GM18520 (cell line): ENCODE measurements around the gene CWF19L2.
"Not testable (repeated sequence)": the region's sequence is repeated elsewhere in the genome, so short reads cannot be mapped to it uniquely, and the experiment has no call there.

Experiments
- ATAC-seq: cut with Tn5 transposase; IDR thresholded peaks from one replicate; pipeline ENCODE4 v1.9.1; 2021; ENCODE audit not compliant: unreplicated experiment

The CWF19L2 gene

DNA sequence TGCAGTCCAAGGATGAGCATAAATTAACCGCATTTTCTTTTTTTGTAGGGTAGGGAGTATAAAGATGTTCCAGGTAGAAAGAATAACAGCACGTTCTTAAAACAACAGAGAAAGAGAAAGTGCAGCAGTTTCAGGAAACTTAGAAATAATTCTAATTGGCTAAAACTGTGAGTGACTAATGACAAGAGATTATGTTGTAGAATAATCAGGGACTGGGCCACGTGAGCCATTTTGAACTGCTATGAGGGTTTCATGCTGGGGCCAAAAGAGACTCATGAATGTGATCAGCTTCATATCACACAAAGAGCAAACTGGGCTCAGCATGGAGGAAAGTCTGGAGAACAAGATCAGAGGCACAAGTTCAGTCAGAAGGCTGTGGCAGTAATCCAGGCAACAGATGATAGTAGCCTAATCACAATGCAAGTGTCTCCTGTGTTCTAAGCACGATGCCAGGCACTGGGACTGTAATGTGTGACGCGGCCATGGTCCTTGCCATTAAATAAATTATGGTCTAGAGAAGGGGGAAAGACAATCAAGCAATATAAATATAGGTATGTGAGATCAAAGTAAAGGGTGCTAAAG, 17.9 kb downstream of the CWF19L2 start:
- no peak for ATAC-seq

DNA sequence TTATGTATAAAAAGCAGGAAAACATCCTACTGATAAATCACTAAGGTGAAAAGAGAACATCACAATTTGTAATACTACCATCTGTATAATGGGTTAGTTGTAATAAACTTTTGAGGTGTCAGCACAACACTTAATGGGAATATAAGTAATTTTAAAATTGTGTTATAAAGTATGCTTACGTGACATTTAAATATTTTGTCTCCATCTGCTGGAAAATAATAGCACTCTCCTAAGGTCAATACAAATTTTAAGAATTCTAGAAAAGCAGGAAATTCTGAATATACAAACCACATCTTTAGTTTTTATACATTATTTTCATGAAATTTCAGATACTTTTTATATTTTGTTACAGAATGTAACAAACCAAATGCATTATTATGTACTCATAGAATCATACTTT, 19.5 kb downstream of the CWF19L2 start:
- ATAC-seq = no peak

DNA sequence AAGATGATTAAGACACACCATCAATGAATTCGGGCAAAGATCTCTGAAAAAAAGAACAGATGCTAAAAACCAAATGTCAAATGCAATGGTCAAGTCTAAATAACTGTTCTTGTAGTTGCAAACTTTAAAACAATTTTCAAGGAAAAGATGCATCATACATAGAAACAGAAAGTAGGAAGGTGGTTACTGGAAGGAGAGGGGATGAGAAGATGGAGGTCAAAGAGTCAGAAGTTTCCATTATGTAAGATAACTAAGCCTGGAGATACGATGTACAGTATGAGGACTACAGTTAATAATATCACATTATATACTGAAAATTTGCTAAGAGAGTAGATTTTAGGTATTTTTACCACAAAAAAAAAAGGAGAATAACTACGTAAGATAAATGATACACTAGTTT, 27.1 kb downstream of the CWF19L2 start:
- ATAC-seq = no peak

DNA sequence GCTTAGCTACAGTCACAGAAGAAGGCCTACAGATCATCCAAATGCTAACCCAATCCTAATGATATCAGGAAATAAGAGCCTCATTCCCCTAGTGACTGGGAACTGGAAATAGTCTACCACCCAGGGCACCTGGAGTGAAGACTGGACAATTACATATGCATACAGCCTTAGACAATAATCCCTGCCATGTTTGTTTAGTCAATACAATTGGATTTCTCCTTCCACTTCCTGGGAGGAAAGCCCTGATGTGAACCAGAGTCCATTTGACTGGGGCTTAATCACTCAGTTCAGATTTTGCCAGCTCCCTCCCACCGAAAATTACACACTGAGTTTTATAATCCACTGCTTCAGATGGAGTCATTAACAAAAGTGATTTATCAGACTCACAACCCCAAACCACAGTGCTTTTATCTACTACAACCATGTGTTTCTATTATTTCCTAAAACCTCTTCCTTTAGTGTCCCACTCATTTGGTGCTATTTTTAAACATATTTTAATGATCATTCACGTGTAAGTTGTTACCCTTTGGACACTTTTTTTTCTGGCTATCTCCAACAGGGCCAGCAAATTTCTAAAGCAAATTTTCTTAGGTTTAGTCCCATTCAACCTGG, 29.9 kb downstream of the CWF19L2 start:
- ATAC-seq = no peak

DNA sequence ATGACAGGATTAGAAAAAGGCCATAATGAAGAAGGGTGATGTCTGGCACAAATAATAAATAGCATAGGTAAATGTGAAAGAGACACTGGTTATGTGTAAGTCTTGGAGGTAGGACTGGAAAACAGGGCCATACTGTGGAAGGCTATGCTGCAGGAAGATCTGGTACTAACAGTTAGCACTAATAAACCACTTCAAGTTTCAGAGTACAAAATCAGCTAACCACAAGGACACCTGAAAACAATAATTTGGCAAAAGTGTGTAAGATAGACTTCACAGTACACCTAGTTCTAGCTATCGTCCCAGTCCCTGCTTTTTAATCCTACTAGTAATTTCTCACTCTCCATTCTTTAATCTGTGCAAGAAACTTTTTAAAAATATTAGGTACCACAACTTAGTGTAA, 44.3 kb downstream of the CWF19L2 start:
- no peak for ATAC-seq

DNA sequence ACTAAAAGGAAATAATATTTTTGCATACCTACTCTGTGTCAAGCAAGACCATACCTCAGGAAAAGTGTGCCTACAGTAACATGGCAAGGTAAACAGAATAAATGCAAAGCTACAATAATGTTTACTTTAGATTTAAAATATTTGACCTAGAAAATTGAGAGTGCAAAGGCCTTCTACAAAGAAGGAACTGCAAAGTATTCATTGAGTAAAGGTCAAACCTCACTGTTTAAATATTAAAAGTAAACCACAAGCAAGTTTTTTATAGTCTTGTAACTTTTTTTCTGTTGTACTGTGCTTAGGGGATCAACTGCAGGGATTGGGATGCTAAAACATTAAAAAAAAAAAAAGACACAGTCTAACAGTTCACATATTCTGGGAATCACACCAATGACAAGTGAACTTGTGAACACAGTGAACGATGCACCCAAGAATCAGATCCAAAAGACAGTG, 48.8 kb downstream of the CWF19L2 start:
- ATAC-seq = no peak

DNA sequence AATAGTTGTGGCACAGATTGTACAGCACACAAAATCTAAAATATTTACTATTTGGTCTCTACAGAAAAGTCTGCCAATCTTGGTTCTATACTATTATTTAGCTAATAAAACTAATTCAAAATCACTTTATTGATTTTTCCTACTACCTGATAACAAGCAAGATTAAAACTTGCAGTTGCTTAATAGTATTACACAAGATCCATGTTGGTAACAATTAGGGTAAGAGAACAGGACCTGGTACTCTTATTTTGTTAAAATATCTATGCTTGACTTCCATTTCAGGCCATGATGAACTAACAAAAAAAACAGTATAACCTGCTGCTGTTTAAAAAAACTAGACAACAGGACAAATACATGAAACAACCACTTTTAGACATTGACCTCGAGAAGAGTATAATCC, 52.4 kb downstream of the CWF19L2 start:
- no peak for ATAC-seq

DNA sequence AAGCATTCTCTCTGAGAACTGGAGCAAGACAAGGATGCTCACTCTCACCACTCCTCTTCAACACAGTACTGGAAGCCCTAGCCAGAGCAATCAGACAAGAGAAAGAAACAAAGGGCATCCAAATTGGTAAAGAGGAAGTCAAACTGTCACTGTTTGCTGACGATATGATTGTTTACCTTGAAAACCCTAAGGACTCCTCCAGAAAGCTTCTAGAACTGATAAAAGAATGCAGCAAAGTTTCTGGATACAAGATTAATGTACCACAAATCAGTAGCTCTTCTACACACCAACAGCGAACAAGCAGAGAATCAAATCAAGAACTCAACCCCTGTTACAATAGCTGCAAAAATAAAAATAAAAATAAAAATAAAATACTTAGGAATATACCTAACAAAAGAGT, 56.5 kb downstream of the CWF19L2 start:
- ATAC-seq = not testable (repeated sequence)

DNA sequence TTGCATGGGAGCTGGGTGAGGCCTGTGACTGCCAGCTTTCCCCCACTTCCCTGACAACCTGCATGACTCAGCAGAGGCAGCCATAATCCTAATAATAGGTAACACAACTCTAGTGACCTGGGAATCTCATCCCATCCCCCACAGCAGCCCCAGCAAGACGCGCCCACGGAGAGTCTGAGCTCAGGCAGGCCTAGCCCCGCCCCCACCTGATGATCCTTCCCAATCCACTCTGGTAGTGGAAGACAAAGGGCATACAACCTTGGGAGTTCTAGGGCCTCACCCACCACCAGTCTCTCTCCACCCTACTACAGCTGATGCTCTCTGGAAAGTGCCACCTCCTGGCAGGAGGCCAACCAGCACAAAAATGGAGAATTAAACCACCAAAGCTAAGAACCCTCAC, 60.3 kb downstream of the CWF19L2 start:
- ATAC-seq = no peak

DNA sequence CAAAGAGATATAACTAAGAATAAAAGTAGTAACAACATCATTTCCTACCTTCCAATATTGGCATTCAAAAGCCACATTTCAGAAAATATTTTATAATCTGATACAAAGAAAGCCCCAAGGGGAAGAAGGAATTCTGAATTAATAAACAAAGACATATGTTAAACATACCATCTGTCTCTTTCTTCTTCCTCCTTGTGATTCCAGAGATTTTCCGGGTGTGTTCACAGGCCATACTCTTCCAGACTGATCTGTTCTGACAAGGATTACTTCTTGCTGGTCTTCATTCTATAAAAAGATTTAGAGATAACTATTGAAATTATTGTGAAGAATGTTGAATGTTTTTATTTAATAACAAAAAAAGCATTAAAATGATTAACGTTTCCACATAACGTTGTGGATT, 65.0 kb downstream of the CWF19L2 start:
- ATAC-seq = no peak

DNA sequence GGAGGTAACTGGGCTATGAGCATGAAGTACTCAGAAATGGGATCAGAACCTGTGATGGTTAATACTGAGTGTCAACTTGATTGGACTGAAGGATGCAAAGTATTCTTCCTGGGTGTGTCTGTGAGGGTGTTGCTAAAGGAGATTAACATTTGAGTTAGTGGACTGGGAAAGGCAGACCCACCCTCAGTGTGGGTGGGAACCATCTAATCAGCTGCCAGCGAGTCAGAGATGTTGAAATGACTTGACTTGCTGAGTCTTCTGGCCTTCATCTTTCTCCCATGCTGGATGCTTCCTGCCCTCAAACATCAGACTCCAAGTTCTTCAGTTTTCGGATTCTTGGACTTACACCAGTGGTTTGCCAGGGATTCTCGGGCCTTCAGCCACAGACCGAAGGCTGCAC, 66.9 kb downstream of the CWF19L2 start:
- ATAC-seq = not testable (repeated sequence)

DNA sequence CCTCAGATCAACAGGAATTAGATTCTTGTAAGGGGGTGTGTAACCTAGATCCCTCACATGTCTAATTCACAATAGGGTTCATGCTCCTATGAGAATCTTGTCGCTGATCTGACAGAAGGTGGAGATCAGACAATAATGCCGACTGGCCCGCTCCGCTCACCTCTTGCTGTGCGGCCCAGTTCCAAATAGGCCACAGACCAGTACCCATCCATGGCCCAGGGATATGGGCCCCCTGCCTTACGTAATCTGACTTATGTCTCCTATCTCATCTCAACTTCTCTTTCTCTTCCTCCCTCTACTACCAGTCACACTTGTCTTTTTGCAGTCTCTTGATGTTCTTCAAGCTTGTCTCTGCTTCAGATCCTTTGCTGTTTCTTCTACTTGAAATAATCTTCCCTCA, 70.0 kb downstream of the CWF19L2 start:
- ATAC-seq = no peak

DNA sequence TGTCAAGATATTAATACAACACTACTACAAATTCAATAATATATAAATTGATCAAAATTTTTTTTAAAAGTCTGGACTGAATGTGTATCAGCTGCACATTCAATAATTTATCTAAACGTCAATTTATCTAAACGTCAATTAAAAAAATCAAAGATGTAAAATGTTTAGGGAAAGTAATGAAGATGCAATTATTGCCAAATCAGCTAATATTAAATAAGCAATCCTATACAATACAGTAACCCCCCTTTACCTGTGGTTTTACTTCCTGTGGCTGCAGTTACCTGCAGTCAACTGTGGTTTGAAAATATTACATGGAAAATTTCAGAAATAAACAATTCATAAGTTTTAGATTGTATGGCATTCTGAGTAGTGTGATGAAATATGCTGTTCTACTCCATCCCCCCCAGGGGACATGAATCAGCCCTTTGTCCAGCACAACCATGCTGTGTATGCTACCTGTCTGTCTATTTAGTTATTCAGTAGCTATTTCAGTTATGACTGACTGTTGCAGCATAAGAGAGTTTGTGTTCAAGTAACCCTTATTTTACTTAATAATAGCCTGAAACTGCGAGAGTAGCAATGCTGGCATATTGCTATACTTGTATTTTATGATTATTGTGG, 72.2 kb downstream of the CWF19L2 start:
- ATAC-seq = no peak

DNA sequence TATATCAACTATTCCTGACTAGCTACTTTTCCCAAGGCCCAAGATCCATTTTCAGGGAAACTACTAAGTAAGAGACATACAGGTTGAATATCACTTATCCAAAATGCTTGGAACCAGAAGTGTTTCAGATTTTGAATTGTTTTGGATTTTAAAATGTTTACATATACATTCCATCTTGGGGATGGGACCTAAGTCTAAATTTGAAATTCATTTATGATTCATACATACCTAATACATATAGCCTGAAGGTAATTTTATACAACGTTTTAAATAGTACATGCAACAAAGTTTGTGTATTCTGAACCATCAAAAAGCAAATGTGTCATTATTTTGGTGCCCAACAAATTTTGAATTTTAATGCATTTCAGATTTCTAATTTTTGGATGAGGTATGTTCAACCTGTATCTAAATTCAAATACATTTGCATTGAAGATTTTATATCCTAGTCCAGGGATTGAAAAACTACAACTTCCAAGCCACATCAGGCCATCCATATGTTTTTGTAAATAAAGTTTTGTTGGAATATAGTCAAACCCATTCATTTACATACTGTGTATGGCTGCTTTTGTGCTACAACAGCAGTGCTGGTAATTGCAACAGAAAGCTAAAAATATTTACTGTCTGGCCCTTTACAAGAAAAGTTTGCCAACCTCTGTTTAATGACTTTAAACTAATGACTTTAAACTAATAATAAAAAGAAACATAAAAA, 73.3 kb downstream of the CWF19L2 start:
- ATAC-seq = no peak

DNA sequence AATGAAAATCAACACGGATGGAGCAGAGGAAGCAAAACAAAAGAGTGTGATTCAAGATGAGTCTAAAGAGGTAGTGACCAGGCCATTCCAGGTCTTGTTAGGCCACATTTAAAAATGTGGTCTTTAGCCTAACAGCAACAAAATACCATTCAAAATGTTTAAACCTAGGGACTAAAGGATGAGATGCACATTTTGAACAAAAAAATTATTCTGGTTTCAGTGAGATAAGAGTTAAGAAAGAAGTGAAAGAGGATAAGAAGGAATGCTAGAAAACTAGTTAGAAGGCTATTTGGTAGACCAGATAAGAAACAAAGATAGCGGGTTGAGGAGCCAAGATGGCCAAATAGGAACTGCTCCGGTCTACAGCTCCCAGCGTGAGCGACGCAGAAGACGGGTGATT, 85.2 kb downstream of the CWF19L2 start:
- no peak for ATAC-seq

DNA sequence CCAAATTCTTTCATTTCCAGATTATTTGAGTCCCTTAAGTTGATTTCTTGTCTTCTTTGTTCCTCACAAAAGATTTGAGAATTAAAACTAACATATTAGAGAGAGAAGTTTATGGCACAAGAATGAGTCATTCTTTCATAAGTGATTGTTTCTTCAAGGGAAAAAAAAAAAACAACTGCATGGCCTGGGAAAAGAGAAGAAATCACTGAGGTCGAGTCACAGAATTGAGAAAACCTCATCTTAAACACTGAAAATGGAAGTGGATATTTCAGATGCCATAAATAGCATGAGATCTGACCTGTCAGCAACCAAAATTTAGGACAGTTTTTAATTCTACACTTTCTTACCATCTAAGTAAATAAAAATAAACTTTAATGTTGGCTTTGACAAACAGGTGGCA, 87.2 kb downstream of the CWF19L2 start:
- no peak for ATAC-seq

DNA sequence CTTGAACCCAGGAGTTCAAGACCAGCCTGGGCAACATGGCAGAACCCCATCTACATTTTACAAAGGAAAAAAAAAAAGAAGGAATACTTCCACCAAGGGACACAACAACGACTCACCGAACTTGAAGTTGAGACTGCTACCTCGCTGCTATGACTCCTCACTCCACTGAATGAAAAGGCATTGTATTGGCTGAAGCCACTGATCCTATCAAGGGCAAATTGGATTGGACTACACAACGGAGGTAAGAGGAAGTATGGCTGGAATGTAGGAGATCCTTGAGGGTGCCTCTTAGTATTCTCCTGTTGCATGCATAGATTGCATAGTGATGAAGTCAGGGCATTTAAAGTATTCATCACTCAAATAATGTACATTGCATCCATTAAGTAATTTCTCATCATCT, 97.9 kb downstream of the CWF19L2 start:
- no peak for ATAC-seq

DNA sequence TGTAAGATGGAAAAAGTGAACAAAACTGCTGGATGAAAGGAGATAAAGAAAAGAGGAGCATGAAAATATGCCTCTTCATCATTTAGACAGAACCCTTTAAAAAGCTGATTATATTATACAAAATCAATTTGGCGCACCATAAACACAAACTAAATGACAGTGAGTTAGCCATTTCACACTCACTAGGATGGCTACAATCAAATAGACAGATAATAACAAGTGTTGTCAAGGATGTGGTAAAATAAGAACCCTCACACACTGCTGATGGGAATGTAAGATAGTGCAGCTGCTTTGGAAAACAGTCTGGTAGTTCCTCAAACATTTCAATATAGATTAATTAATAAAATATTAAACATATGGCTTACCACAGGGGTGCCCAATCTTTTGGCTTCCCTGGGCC, 99.7 kb downstream of the CWF19L2 start:
- no peak for ATAC-seq

DNA sequence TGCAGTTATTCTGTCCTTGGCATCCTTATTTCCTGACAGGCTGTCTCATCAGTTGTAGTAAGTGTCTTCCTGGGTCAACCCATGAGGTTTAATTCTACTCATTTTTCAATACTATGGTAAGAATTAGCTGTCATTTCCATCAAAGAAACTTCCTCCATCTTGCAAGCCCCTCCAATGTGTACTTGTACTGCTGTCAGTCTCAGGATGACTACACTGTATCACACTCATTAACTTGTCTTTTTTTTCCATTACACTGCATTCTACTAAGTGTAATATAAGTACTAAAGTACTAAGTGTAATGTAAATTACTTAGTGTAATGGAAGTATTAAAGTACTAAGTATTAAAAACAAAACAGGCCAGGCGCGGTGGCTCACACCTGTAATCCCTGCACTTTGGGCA, 102.8 kb downstream of the CWF19L2 start:
- ATAC-seq = no peak

DNA sequence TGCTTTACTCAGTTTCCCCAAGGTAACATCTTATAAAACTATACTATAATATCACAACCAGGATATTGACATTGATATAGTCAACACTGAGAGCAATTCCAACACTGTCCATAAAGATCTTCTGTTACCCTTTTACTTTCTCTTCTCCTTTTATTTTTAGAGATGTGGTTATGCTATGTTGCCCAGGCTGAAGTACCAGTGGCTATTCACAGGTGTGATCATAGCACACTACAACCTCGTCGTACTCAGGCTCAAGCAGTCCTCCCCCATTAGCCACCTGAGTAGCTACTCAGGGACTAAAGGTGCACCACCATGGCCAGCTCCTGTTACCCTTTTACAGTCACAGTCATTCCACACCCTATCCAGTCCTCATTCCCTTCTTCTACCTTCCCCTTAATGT, 119.7 kb downstream of the CWF19L2 start:
- no peak for ATAC-seq

DNA sequence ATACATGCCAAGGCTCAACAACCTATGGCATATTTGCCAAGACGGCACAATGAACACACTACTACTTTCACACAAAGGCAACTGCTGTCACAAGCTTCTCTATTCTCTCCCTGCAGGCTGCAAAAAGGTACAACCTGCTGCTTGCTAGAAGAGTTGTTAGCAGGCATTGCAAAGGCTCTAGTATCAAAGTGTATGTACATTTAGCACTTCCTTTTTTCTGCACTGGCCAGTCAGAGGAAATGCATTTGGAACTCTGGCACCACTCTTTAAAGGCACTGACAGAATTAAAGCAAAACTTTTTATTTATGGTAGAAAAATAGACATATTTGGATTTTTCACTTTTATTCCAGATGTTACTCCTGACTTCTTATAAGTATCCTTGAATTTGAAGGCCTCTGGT, 125.9 kb downstream of the CWF19L2 start:
- no peak for ATAC-seq

DNA sequence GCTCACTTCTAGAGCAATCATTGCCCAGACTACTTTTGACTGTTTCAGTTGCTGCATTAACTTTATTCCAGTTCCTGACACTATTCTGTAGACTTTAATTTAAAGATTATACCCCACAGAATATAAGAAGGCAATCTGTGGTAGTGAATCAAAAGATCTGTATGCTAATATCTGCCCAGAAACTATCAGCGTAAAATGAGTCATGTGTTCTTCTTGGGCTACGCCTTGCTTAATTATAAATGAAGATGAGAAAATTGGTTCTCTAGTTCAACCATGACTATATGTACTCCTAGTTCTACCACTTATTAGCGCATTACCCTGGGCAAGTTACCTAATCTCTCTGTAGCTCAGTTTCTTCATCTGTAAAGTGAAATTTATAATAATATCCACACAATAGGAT, 128.5 kb downstream of the CWF19L2 start:
- ATAC-seq = no peak
